ENCODE results near the gene TUBGCP2.

GRCh38 chr10:133349577-133350011 lies 40.9 kb upstream of the TUBGCP2 start:
- TF ChIP-seq CHD2 (IDR thresholded peaks at IDR 0.05; ENCODE audit: low read depth, low read length) = no peak
- no peak for TF ChIP-seq MBD4 (IDR thresholded peaks at IDR 0.05; ENCODE audit: borderline replicate concordance, low read length)
- TF ChIP-seq, protein P1, sequence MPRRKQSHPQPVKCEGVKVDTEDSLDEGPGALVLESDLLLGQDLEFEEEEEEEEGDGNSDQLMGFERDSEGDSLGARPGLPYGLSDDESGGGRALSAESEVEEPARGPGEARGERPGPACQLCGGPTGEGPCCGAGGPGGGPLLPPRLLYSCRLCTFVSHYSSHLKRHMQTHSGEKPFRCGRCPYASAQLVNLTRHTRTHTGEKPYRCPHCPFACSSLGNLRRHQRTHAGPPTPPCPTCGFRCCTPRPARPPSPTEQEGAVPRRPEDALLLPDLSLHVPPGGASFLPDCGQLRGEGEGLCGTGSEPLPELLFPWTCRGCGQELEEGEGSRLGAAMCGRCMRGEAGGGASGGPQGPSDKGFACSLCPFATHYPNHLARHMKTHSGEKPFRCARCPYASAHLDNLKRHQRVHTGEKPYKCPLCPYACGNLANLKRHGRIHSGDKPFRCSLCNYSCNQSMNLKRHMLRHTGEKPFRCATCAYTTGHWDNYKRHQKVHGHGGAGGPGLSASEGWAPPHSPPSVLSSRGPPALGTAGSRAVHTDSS (CRISPR knock-in tag; conservative IDR thresholded peaks at IDR 0.05) = no peak
- no peak for TF ChIP-seq ZNF180 (CRISPR knock-in tag; IDR thresholded peaks at IDR 0.05; ENCODE audit: borderline replicate concordance, low read depth)
- no peak for TF ChIP-seq ZNF616 (CRISPR knock-in tag; IDR thresholded peaks at IDR 0.05; ENCODE audit: low read depth)
- TF ChIP-seq, protein P2, sequence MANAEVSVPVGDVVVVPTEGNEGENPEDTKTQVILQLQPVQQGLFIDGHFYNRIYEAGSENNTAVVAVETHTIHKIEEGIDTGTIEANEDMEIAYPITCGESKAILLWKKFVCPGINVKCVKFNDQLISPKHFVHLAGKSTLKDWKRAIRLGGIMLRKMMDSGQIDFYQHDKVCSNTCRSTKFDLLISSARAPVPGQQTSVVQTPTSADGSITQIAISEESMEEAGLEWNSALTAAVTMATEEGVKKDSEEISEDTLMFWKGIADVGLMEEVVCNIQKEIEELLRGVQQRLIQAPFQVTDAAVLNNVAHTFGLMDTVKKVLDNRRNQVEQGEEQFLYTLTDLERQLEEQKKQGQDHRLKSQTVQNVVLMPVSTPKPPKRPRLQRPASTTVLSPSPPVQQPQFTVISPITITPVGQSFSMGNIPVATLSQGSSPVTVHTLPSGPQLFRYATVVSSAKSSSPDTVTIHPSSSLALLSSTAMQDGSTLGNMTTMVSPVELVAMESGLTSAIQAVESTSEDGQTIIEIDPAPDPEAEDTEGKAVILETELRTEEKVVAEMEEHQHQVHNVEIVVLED (CRISPR knock-in tag; IDR thresholded peaks at IDR 0.05; ENCODE audit: borderline replicate concordance) = no peak
